Renal cortical epithelial cell (primary cell): ENCODE results near the gene XKR3. TPM values are rescaled to one million over a fixed set of nuclear protein-coding genes. Genes with fewer than 3 reads are reported as not detected.
"Not testable (repeated sequence)": the region's sequence is repeated elsewhere in the genome, so short reads cannot be mapped to it uniquely, and the experiment has no call there.

Source experiments
- DNase-seq: peaks from one replicate; pipeline ENCODE4 v3.0.0-alpha.2; 2011; ENCODE audit warnings: low read depth
- total RNA-seq: library from RNA; depleted of rRNA; stranded (reverse); fragments of >200 nt; gene quantifications from 2 replicates; pipeline ENCODE4 v1.2.3, GENCODE V29; 2014

XKR3 gene
- total RNA-seq, 1 donor from 2014 or later, result 0.15 TPM

- no peak for DNase-seq
Measured at GRCh38 chr22:16804882-16805281, 20.3 kb downstream of the XKR3 start.

GRCh38 chr22:16803255-16803917, 21.8 kb downstream of the XKR3 start:
- DNase-seq, result no peak

- DNase-seq, result no peak
Measured at GRCh38 chr22:16801571-16801970, 23.6 kb downstream of the XKR3 start.

- DNase-seq, result no peak
Measured at GRCh38 chr22:16801088-16801487, 24.1 kb downstream of the XKR3 start.

GRCh38 chr22:16800358-16800757, 24.9 kb downstream of the XKR3 start:
- DNase-seq, result no peak

GRCh38 chr22:16795504-16795903, 29.7 kb downstream of the XKR3 start:
- not testable (repeated sequence) for DNase-seq

GRCh38 chr22:16793831-16794230, 31.4 kb downstream of the XKR3 start:
- DNase-seq, result no peak

- no peak for DNase-seq
Measured at GRCh38 chr22:16789860-16790493, 35.2 kb downstream of the XKR3 start.

GRCh38 chr22:16783930-16784354, 41.3 kb downstream of the XKR3 start:
- DNase-seq, result no peak

- no peak for DNase-seq
Measured at GRCh38 chr22:16783453-16783852, 41.8 kb downstream of the XKR3 start.

- DNase-seq, result no peak
Measured at GRCh38 chr22:16781764-16782329, 43.4 kb downstream of the XKR3 start.

- DNase-seq, result no peak
Measured at GRCh38 chr22:16781074-16781763, 44.0 kb downstream of the XKR3 start.

GRCh38 chr22:16777284-16777924, 47.8 kb downstream of the XKR3 start:
- no peak for DNase-seq

- no peak for DNase-seq
Measured at GRCh38 chr22:16776080-16776479, 49.1 kb downstream of the XKR3 start.

GRCh38 chr22:16774911-16775500, 50.2 kb downstream of the XKR3 start:
- DNase-seq, result no peak

GRCh38 chr22:16771569-16771968, 53.6 kb downstream of the XKR3 start:
- not testable (repeated sequence) for DNase-seq

GRCh38 chr22:16767927-16768326, 57.3 kb downstream of the XKR3 start:
- not testable (repeated sequence) for DNase-seq

GRCh38 chr22:16762224-16762623, 63.0 kb downstream of the XKR3 start:
- not testable (repeated sequence) for DNase-seq

GRCh38 chr22:16760416-16760815, 64.8 kb downstream of the XKR3 start:
- peak; percentile 63 for DNase-seq

- DNase-seq, result not testable (repeated sequence)
Measured at GRCh38 chr22:16749282-16749681, 75.9 kb downstream of the XKR3 start.

- DNase-seq, result not testable (repeated sequence)
Measured at GRCh38 chr22:16748160-16748929, 76.9 kb downstream of the XKR3 start.
